Measurements from ENCODE around the gene NDUFAF2. TPM values are rescaled to one million over a fixed set of nuclear protein-coding genes. Genes with fewer than 3 reads are reported as not detected.
"Not testable (repeated sequence)": the region's sequence is repeated elsewhere in the genome, so short reads cannot be mapped to it uniquely, and the experiment has no call there.

NDUFAF2 gene
- polyA plus RNA-seq, 1 experiment, result 42.0 TPM

DNA sequence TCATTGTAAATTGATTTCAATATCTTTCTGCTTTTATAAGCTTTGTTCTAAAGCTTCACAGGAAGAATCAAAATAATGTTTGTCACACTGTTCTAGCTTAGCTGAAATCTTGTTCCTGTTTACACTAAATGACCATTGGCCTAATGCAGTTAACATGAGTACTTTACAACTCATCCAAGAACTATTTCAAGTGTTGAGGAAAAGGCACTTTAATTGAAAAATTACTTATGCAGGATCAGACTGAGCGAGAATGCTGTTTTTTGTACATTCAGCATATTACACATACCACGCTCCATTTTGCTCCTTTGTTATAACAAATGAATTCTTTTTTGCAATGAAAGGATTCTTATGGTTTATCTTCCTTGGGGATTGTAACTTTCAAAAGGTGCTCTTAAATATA, 239.7 kb downstream of the NDUFAF2 start:
- TF ChIP-seq, protein P1, sequence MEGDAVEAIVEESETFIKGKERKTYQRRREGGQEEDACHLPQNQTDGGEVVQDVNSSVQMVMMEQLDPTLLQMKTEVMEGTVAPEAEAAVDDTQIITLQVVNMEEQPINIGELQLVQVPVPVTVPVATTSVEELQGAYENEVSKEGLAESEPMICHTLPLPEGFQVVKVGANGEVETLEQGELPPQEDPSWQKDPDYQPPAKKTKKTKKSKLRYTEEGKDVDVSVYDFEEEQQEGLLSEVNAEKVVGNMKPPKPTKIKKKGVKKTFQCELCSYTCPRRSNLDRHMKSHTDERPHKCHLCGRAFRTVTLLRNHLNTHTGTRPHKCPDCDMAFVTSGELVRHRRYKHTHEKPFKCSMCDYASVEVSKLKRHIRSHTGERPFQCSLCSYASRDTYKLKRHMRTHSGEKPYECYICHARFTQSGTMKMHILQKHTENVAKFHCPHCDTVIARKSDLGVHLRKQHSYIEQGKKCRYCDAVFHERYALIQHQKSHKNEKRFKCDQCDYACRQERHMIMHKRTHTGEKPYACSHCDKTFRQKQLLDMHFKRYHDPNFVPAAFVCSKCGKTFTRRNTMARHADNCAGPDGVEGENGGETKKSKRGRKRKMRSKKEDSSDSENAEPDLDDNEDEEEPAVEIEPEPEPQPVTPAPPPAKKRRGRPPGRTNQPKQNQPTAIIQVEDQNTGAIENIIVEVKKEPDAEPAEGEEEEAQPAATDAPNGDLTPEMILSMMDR (IDR thresholded peaks at IDR 0.05; ENCODE audit: low read depth, low read length), result no peak
- ChIA-PET POLR2A (no interaction called here), CTCF (no interaction called here)
- Histone ChIP-seq H3K9me3 (ENCODE audit: control insufficient read depth, insufficient read depth, low read length) (no peaks in the 10 kb centered on the region), H3K27me3 (ENCODE audit: control insufficient read depth, insufficient read depth, low read length) (no peaks in the 10 kb centered on the region), H3K4me3 (ENCODE audit: low read depth, low read length) (no peak overlapping the region), H3K27ac (ENCODE audit: low read depth, low read length) (no peak overlapping the region)
- no peak for DNase-seq (ENCODE audit: low read depth, low spot score)

DNA sequence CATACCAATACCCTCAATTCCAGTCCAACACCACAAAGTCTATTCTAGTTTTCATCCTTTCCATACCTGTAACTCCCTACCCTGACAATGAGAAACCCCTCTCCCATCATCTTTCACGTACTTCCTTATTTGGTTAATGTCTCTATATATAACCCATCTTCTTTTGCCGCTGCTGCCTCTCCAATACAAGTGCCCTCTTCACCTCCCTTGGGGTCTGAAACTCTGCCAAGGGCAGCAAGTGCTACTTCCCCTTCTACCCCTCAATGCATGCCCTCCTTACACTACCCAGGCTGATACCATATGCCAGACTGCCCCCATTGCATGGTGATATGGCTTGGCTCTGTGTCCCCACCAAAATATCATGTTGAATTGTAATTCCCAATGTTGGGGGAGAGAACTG, 241.6 kb downstream of the NDUFAF2 start:
- ChIA-PET POLR2A (no interaction called here), CTCF (no interaction called here)
- TF ChIP-seq, protein P1 (IDR thresholded peaks at IDR 0.05; ENCODE audit: low read depth, low read length), result no peak
- DNase-seq (ENCODE audit: low read depth, low spot score), result no peak
- Histone ChIP-seq H3K4me3 (ENCODE audit: low read depth, low read length) (no peak overlapping the region), H3K9me3 (ENCODE audit: control insufficient read depth, insufficient read depth, low read length) (no peaks in the 10 kb centered on the region), H3K27me3 (ENCODE audit: control insufficient read depth, insufficient read depth, low read length) (no peaks in the 10 kb centered on the region), H3K27ac (ENCODE audit: low read depth, low read length) (no peak overlapping the region)

GRCh38 chr5:61187352-61187751, 242.3 kb downstream of the NDUFAF2 start:
- CTCF ChIA-PET; H3K9me3 ChIP-seq (ENCODE audit: control insufficient read depth, insufficient read depth, low read length); H3K4me3 ChIP-seq (ENCODE audit: low read depth, low read length); H3K27ac ChIP-seq (ENCODE audit: low read depth, low read length); H3K27me3 ChIP-seq (ENCODE audit: control insufficient read depth, insufficient read depth, low read length); POLR2A ChIA-PET; DNase-seq (ENCODE audit: low read depth, low spot score): not testable (repeated sequence)

DNA sequence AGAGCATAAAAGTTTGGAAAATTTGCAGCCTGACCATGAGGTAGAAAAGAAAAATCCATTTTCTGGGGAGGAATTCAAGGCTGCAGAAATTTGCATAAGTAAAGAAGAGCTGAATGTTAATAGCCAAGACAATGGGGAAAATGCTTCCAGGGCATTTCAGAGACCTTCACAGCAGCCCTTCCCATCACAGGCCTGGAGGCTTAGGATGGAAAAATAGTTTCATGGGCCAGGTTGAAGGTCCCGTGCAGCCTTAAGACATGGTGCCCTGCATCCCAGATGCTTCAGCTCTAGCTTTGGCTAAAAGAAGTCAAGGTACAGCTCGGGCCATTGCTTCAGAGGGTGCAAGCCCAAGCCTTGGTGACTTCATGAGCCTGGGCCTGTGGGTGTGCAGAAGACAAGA, 242.8 kb downstream of the NDUFAF2 start:
- H3K9me3 ChIP-seq (ENCODE audit: control insufficient read depth, insufficient read depth, low read length); H3K4me3 ChIP-seq (ENCODE audit: low read depth, low read length); DNase-seq (ENCODE audit: low read depth, low spot score); POLR2A ChIA-PET; H3K27me3 ChIP-seq (ENCODE audit: control insufficient read depth, insufficient read depth, low read length); H3K27ac ChIP-seq (ENCODE audit: low read depth, low read length); CTCF ChIA-PET: not testable (repeated sequence)

DNA sequence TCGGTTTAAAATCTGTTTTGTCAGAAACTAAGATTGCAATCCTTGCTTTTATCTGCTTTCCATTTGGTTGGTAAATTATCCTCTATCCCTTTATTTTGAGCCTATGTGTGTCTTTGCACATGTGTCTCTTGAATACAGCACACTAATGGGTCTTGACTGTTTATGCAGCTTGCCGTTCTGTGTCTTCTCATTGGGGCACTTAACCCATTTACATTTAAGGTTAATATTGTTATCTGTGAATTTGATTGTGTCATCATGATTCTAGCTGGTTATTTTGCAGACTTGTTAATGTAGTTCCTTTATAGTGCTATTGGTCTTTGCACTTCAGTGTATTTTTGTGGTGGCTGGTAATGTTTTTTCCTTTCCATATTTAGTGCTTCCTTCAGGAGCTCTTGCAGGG, 253.6 kb downstream of the NDUFAF2 start:
- ChIA-PET CTCF (interaction anchor here (1.3 kb wide), 1 partner anchor 16 kb away, joined by 4 read pairs; no protein-coding TSS in a partner anchor), POLR2A (no interaction called here)
- TF ChIP-seq, protein P1 (IDR thresholded peaks at IDR 0.05; ENCODE audit: low read depth, low read length), result no peak
- Histone ChIP-seq H3K4me3 (ENCODE audit: low read depth, low read length) (no peak overlapping the region), H3K27me3 (ENCODE audit: control insufficient read depth, insufficient read depth, low read length) (no peaks in the 10 kb centered on the region), H3K27ac (ENCODE audit: low read depth, low read length) (no peak overlapping the region), H3K9me3 (ENCODE audit: control insufficient read depth, insufficient read depth, low read length) (no peaks in the 10 kb centered on the region; the same call in 1 of the 2 replicates)
- no peak for DNase-seq (ENCODE audit: low read depth, low spot score)

DNA sequence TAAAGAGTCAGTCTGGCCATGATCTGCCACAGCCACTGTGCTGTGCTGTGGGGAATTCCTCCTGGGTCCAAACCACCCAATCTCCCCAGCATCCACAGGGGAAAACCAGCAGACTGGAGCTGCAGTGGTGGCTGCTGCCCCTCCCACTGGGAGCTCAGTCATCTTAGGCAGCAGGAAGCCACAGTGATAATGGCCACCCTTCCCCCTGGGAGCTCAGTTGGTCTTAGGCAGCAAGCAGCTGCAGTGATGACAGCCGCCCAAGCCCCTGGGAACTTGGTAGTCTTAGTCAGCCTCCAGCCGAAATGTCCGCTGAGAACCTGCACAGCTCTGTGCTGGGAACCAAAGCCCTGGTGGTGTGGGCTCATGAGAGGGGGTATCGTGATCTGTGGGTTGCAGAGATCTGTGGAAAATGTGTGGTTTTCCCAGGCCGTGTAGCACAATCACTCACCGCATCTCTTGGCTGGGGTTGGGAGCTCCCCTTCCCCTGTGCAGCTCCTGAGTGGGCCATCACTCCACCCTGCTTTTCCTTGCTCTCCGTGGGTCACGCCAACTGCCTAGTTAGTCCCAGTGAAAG, 255.7 kb downstream of the NDUFAF2 start:
- ChIA-PET POLR2A (no interaction called here), CTCF (no interaction called here)

More for the DNA sequence above, 255.7 kb downstream of the NDUFAF2 start:
- Histone ChIP-seq H3K27me3 (ENCODE audit: control insufficient read depth, insufficient read depth, low read length) (no peaks in the 10 kb centered on the region), H3K27ac (ENCODE audit: low read depth, low read length) (no peak overlapping the region), H3K4me3 (ENCODE audit: low read depth, low read length) (no peak overlapping the region), H3K9me3 (ENCODE audit: control insufficient read depth, insufficient read depth, low read length) (peaks cover 4% of the 10 kb centered on the region)
- no peak for DNase-seq (ENCODE audit: low read depth, low spot score)
- TF ChIP-seq, protein P1 (IDR thresholded peaks at IDR 0.05; ENCODE audit: low read depth, low read length), result no peak

All from AG04450 (cell line).